IPS-NIHi11 (cell line): Measurements from ENCODE around the gene N4BP3.
"Not testable (repeated sequence)": the region's sequence is repeated elsewhere in the genome, so short reads cannot be mapped to it uniquely, and the experiment has no call there.

Experiments used
- DNase-seq: peaks from one replicate; pipeline ENCODE4 v3.0.0; 2012; ENCODE audit warnings: mixed read lengths, low spot score

Gene N4BP3, protein sequence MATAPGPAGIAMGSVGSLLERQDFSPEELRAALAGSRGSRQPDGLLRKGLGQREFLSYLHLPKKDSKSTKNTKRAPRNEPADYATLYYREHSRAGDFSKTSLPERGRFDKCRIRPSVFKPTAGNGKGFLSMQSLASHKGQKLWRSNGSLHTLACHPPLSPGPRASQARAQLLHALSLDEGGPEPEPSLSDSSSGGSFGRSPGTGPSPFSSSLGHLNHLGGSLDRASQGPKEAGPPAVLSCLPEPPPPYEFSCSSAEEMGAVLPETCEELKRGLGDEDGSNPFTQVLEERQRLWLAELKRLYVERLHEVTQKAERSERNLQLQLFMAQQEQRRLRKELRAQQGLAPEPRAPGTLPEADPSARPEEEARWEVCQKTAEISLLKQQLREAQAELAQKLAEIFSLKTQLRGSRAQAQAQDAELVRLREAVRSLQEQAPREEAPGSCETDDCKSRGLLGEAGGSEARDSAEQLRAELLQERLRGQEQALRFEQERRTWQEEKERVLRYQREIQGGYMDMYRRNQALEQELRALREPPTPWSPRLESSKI

DNA sequence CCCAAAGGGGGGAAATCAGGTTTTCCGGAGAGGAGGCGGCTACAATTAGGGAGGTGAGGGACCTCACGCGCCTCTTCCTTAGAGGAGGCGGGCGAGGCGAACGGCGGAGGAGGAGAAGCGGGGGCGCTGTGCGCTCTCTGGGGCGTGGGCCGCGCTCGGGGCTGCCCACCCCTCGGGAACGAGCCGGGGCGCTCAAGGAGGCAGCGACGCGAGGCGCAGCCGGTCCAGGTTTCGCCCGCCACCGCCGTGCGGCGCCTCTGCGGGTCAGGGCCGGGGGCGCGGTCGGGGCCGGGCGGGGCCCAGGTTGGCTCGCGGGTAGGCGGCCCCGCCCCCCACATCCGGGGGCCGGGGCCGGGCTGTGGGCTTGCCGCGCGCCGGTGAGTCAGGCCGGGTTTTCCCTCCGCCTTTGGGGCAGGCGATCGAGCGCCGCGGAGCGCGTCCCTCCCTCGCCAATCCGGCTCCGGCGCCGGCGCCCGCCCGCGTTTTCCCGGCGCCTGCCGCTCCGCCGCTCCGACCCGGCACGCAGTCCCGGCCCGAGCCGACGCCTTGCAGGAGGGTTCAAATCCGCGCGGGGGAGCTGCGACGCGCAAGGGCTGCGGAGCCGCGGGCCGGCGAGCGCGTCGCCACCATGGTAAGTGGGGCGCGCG is at the start of gene N4BP3:
Gene N4BP3 (plus strand): TSS at position 392 of the 647 bp plus-strand sequence. CDS start 6,052 bp downstream, outside the sequence.
- DNase-seq = peak; percentile 95

DNA sequence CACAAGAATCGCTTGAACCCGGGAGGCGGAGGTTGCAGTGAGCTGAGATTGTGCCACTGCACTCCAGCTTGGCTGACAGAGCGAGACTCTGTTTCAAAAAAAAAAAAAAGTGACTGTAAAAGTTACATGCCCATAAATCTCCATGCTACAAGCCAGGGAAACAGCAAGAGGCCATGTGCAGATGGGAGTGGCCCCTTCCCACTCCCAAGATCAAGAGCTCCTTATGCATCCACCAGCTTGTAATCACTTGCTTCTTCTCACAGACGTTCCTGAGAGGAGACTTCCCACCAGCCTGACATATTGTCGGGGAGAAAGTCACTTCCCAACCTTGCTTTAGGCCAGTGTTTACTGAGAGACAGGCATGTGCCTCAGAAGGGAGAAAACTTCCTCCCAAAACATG is 45.6 kb upstream of the N4BP3 start:
- DNase-seq = no peak

DNA sequence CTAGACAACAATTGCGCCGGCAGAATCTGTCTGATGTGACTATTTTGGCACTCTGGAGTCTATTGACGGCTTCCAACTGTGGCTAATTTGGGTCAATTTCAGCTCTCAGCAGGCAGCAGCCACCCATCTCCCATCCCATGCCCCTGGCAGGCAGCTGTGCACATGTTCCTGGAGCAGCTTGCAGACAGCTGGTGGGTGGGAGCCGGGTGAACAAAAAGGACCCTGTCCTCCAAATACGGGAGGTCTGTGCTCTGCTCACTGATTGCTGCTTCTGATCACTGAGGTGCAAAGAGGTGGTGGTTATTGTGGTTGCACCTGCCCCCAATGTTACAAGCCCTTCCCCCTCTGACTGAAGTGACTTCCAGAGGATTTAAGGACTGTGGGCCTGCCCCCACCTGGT is 45.0 kb upstream of the N4BP3 start:
- no peak for DNase-seq

DNA sequence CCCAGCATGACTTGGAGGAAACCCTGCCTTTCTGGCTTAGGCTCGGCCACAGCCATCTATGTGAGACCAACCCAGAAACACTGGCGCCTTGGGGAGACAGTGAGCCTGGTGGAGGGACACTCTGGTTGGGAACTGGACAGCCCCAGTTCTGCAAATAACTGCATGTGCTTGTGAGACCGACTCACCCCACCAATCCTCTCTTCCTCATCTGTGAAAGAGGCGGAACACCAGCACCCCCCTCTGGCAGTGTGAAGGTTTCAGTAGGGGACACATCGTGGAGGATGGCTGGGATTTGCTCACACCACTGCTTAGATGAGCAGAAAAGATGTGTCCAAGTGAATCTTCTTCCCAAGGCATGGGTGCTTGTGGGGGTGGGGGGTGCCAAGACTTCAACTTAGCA is 43.4 kb upstream of the N4BP3 start:
- peak; percentile 78 for DNase-seq

DNA sequence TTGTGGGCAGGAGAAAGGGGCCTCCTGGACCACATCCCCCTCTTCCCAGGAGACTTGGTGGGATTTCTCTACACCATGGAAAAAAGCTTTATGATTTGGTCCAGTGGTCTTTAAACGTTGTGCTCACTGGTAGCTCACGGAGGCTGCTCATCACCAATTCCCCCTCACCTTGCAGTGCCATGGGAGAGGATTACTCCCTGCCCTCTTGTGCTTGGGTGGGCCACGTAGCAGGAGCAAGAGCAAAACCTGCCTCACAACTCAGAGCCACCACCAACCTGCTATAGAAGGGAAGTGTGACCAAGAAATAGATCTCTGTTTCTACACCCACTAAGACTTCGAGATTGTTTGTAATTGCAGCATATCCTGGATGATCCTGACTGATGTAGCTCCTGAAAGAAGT is 42.2 kb upstream of the N4BP3 start:
- no peak for DNase-seq

DNA sequence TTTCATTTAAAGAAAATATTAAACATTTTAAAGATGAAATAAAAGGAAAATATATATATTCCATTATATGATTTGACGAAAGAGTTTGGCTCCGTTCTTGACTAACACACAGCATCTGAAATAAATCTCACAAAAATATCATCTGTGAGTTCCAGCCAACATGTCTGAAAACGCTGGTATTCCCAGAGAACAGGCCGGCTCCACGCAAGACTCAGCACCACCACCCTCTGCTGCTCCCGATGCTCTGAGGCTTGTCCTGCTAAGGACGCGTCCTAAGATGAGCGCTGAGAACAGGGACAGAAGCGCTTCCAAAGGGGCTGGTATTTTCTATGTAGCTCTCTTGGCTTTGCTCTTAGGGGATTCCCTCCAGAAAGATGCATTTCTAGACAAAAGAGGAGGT is 40.6 kb upstream of the N4BP3 start:
- no peak for DNase-seq

DNA sequence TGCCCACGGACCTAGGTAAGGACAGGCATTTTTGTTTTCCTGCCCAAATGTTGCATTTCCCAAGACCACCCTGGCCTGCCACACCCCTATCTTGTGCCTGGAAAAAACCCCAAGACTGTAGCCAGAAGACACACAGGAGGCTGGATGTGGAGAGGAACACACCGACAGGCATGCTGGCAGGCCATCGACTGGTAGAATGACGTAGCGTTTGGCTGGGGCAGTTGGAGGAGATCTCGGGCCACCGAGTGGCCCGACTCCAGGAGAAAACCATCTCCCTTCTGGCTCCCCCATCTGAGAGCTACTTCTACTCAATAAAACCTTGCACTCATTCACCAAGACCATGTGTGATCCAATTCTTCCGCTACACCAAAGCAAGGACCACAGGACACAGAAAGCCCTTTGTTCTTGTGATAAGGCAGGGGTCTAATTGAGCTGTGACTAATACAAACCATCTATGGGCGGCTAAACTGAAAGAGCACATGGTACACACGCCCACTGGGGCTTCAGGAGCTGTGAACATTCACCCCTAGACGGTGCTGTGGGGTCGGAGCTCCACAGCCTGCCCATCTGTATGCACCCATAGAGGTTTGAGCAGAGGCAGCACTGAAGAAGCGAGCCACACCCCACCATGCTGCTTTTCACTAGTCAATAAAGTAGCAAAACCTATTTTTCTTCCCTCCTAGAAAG is 38.9 kb upstream of the N4BP3 start:
- no peak for DNase-seq

DNA sequence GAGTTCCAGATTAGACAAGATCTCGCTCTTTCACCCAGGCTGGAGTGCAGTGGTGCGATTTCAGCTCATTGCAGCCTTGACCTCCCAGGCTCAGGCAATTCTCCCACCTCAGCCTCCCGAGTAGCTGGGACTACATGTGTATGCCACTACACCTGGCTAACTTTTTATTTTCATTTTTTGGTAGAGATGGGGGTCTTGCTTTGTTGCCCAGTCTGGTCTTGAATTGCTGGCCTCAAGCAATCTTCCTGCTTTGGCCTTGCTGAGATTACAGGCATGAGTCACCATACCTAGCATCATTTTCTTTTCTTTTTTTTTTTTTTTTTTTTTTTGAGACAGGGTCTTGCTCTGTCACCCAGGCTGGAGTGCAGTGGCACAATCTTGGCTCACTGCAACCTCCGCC is 36.4 kb upstream of the N4BP3 start:
- DNase-seq = not testable (repeated sequence)

DNA sequence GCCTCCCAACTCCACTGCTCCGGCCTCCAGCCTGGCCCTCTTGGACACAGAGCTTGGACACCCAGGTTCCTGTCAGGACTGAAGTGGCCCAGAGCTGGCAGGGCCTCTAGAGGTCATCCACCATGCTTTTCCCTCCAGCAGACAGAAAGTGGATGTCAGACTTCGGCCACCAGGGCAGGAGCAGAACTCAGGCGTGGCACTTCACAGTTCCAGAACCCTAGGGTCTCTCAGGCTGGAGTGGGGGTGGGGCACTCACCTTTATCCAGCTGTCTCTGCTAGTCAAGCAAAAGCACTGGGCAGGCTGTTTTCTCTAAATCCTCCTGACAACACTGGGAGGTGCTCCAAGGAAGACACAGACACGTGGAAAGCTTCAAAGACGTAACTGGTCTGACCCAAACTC is 35.6 kb upstream of the N4BP3 start:
- DNase-seq = peak; percentile 34

DNA sequence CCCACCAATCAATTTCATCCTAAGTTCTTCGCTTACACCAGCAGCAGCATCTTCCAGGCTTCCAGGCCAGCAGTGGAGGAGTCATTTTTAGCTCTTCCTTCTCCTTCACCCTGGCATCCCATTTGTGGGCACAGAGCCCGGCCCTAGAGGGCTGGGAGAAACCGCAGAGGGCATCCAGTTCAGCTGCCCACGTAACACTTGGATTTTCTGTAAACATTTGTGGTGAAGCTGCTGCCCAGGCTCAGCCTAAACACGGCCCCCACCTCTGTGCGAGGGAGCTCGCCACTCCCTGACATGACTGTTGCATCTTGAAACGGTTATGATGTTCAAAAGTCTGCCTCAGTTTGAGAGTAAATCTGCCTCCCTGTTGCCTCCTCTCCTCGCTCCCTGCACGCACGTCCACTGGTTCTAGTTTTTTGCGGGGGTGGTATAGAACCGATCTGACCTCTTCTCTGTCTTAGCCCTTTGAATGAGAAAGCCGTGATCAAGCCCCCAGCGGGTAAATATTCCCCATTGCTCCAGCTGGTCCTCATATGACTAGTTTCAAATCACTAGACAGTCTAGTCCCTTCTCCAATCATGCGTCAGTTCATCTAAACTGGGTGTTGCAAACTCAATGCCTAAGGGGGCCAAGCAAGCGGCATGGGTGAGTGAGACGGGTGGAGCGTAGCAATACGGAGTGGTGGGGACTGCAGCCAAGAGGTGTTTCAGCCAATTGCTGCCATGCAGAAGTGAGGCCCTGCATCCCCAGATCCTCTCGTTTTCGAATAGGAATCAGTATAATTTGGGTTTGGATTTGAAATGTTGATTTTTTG is 34.9 kb upstream of the N4BP3 start:
- DNase-seq = no peak

DNA sequence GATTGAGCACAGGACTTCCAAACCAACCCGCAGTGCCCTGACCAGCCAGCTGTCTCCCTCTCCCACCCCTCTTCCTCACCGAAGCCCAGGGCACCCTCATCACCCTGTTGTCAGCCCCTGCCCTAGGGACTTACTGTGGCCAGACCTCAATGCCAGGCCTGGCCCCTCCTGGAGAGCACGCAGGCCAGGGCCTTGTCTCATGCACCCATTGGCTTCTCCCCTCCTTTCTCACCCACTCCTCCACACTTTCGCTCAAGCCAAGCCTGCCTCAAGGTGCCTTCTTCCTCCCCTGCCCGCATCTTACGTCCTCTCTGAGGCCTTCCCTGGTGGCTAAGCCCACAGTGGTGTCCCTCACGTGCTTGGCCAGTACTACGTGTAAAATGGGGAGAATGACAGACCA is 33.3 kb upstream of the N4BP3 start:
- DNase-seq = no peak

DNA sequence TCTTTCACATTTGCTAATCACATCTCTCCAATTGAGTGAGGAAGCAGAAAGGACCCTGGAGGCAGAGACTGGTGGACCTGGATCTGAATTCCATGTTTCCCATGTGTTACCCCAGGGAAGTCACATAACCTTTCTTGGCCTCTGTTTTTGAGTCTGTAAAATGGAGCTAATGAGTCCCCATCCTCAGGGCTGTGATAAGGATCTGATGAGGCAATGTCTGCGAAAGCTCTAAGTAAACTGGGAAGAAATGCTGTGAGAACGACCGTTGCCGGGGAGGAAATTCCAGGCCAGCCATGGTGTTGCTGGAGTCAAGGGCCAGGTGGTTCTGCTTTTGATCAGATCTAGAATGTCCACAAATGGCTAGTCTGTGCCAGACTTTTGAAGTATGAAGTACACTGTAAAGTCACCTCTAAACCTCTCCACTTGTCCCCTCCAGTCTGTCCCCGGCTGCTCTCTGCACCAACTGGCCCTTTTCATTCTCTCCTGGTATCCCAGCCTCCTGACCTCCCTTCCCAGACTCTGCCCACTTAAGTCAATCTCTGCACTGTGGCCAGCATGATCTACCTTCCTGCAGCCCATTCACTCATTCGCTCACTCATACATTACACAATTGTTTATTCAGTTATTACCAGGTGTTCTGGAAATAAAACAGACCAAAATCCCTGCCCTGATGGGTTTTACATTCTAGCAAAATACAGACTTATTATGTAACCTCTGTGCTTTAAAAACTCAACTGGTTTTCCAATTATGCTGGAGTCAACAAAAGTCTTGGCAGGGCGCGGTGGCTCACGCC is 32.5 kb upstream of the N4BP3 start:
- no peak for DNase-seq

DNA sequence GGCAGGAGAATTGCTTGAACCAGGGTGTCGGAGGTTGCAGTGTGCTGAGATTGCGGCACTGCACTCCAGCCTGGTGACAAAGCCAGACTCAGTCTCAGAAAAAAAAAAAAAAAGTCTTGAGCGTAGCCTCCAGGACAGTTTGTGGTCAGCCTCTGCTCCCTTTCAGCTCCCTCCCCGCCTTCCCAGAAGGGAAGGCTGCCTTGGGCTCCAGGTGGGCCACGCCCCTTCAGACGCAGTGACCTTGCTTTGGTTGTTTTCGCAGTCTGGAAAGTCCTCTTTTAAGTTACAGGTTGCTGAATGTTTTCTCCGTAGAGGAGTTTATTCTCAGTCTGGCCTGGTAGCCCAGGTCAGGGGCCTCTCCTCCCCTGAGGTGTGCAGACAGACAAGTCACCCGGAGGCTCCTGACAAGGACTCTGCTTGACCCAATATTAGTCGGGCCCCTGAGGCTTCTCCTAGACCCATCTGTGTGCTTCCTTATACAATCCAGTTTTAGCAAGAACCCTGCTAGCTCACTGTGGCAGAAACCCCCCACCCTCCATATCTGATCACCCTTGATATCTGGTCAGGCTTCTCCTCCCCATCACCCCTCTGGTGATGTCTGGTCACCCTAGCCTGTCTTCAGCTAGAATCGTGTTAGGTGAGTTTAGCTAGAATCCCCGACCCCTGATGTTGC is 31.6 kb upstream of the N4BP3 start:
- no peak for DNase-seq

DNA sequence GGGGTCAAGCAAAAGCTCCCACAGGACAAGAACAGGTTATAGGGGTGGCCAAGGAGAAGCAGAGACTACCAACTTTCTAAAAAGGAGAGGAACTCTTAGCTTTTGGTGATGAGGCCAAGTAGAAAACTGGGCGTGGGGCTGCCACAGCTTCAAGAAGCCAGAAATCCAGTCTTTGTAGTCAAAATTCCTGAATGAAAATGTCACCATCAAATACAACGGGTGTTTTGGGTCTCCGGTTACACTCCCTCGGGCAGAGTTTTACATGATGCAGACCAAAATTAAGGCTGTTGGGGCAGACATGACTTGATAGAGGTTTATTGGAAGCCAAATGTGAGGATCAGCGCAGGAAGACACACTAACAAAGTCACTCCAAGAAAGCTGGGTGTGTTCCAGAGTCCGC is 29.4 kb upstream of the N4BP3 start:
- no peak for DNase-seq

DNA sequence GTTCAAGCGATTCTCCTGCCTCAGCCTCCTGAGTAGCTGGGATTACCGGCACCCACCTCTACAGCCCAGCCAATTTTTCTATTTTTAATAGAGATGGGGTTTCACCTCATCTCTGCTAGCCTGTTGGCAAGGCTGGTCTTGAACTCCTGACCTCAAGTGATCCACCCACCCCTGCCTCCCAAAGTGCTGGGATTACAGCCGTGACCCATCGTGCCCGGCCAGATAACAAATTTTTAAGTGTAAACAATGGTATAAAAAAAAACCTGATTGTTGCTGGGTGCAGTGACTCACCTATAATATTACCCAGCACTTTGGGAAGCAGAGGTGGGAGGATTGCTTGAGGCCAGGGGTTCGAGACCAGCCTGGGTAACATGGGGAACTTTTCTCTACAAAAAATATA is 28.0 kb upstream of the N4BP3 start:
- no peak for DNase-seq

DNA sequence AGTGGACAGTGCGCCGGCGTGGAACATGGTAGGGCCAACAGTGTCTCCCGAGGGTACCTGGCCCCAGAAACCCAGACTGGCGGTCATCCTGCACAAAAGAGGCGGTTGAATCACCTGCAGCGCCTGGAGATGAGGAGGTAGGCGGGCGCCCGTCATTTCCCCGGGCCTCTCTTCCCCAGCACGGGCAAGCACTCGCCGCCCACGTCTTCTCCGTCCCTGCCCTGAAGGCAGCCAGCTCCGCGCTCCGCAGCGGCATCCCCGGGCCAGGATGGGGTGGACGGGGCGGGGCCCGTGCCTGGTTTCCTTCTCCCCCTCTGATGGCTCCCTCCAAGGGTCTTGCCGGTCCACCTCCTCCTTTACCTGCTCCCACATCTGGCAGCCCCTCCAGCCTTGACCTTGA is 27.1 kb upstream of the N4BP3 start:
- peak; percentile 37 for DNase-seq

DNA sequence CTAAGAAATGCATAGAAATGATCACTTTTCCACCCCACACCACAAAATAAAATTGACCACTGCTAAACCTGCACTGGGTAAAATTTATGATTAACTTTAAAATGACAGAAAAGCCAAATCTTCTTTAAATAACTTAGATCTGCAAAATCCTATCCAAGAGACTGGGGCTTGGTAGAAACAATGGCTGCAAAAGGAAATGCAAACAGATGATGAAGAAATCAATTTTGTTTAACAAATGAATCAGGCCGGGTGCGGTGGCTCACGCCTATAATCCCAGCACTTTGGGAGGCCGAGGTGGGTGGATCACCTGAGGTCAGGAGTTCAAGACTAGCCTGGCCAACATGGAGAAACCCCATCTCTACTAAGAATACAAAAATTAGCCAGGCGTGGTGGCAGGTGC is 26.1 kb upstream of the N4BP3 start:
- DNase-seq = not testable (repeated sequence)

DNA sequence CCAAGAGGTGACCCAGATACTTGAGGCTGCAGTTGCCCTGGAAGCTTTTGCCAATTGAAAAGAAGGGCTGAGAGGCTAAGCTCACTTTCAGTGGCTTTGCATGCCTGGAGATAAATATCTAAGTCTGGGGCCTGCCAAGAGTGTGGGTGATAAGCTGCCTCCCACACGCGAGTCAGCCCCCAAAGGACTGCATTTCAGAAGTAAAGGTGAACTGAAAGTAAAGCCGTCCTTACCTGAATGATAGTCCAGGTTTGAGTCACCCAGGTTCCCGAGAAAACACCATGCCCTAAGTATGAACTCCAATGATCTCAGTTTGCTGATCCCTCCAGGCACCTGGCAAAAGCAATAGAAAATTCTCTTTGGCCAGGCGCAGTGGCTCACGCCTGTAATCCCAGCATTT is 22.5 kb upstream of the N4BP3 start:
- no peak for DNase-seq

DNA sequence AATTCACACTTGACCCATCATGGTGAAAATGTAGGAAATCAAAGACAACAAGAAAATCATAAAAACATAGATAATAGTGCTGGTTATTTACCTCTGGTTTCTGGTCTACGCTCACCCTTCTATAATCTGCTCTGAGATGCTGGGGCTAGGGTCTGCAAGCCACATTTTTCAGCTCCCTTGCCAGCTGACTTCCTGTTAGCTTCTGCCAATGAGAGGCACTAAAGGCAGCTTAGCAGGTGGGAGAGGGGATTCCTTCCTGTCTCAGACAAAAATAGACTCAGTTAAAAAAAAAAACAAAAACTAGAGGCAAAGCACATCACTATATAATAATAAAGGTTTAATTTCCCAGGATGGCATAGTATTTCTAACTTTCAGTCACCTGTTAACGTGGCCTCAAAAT is 20.2 kb upstream of the N4BP3 start:
- DNase-seq = no peak

DNA sequence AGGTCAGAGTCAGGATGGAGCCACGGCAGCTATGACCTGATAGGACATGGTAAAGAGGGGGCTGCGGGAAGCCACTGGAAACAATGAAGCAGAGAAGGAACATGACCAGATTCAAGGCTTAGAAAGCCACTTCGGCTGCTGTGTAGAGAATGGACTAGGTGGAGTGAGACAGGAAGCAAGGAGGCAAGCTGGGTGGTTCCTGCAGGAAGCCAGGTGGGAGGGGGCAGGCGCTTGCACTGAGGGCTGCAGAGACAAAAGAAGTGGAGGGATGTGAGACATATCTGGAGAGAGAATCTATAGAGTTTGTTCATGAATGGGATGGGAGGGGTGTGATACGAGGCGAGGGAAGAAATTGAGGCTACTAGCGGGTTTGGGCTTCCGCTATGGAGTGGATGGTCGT is 19.0 kb upstream of the N4BP3 start:
- DNase-seq = no peak

DNA sequence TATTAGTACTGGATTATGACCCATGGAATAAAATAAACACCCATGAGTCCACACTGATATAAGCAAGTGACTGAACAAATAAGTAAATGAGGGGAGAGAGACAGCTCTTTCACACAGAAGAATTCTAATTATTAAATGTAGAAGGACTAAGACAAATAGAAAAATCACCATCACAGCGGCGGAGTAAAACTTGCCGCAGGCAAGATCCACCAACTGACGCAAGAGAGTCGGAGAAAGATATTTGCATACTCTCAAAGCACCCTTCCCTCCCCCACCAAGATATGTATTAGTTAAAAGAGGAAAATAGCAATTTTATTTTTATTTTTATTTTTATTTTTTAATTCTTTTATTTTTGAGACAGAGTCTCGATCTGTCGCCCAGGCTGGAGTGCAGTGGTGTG is 14.6 kb upstream of the N4BP3 start:
- DNase-seq = no peak
